HEK293T (cell line): Measurements from ENCODE around the gene KMT2E.

ENCODE experiments used
- CTCF ChIA-PET: fragments of 350-600 bp; formaldehyde crosslinking; extraction: SDS; loops from one replicate; lab custom pipeline; 2021; ENCODE audit warnings: antibody characterized with exemption, inconsistent platforms; lab: Yijun Ruan, JAX
- POLR2A ChIA-PET: fragments of 350-600 bp; formaldehyde crosslinking; extraction: SDS; loops from one replicate; lab custom pipeline; 2020; ENCODE audit warnings: antibody characterized with exemption, inconsistent platforms; lab: Yijun Ruan, JAX
- DNase-seq: peaks from one replicate; pipeline ENCODE4 v3.0.0; 2012; ENCODE audit warnings: mixed read lengths; ENCODE audit errors: extremely low spot score
- ARNT ChIP-seq: fragments of 450-650 bp; IDR thresholded peaks from 2 replicates; pipeline ENCODE4 v1.6.1; 2017; ENCODE audit warnings: mild to moderate bottlenecking
- BHLHE40 ChIP-seq: fragments of 450-650 bp; IDR thresholded peaks from 2 replicates; pipeline ENCODE4 v1.6.1; 2016; ENCODE audit warnings: mild to moderate bottlenecking, moderate library complexity, borderline replicate concordance
- CTBP1 ChIP-seq: fragments of 450-650 bp; IDR thresholded peaks from 2 replicates; pipeline ENCODE4 v1.6.1; 2016; ENCODE audit warnings: borderline replicate concordance
- ELF4 ChIP-seq: fragments of 450-650 bp; IDR thresholded peaks from 2 replicates; pipeline ENCODE4 v1.6.1; 2017; ENCODE audit warnings: antibody characterized with exemption
- FOXA1 ChIP-seq: fragments of 450-650 bp; IDR thresholded peaks from 2 replicates; pipeline ENCODE4 v1.6.1; 2016; ENCODE audit warnings: mild to moderate bottlenecking
- FOXK2 ChIP-seq: fragments of 450-650 bp; IDR thresholded peaks from 2 replicates; pipeline ENCODE4 v1.6.1; 2016; ENCODE audit warnings: mild to moderate bottlenecking
- FOXM1 ChIP-seq: fragments of 450-650 bp; IDR thresholded peaks from 2 replicates; pipeline ENCODE4 v1.6.1; 2017; ENCODE audit warnings: mild to moderate bottlenecking, borderline replicate concordance
- HDGF ChIP-seq: fragments of 450-650 bp; IDR thresholded peaks from 2 replicates; pipeline ENCODE4 v1.6.1; 2017; ENCODE audit warnings: antibody characterized with exemption, borderline replicate concordance
- L3MBTL2 ChIP-seq: fragments of 450-650 bp; conservative IDR thresholded peaks from 2 replicates; pipeline ENCODE4 v1.6.1; 2016; ENCODE audit warnings: mild to moderate bottlenecking
- LEF1 ChIP-seq: fragments of 450-650 bp; IDR thresholded peaks from 2 replicates; pipeline ENCODE4 v1.6.1; 2017; ENCODE audit warnings: mild to moderate bottlenecking, borderline replicate concordance
- NFRKB ChIP-seq: fragments of 450-650 bp; IDR thresholded peaks from 2 replicates; pipeline ENCODE4 v1.6.1; 2016; ENCODE audit warnings: mild to moderate bottlenecking, moderate library complexity
- PKNOX1 ChIP-seq: fragments of 450-650 bp; IDR thresholded peaks from 2 replicates; pipeline ENCODE4 v1.6.1; 2016
- SP1 ChIP-seq: fragments of 450-650 bp; IDR thresholded peaks from 2 replicates; pipeline ENCODE4 v1.6.1; 2017
- SUZ12 ChIP-seq: fragments of 450-650 bp; IDR thresholded peaks from 2 replicates; pipeline ENCODE4 v1.6.1; 2016; ENCODE audit warnings: mild to moderate bottlenecking
- TARDBP ChIP-seq: fragments of 450-650 bp; IDR thresholded peaks from 2 replicates; pipeline ENCODE4 v1.6.1; 2016
- ZNF384 ChIP-seq: fragments of 450-650 bp; IDR thresholded peaks from 2 replicates; pipeline ENCODE4 v1.6.1; 2016

KMT2E gene

GRCh38 chr7:105098863-105099515 lies 85.0 kb downstream of the KMT2E start:
- TF ChIP-seq ELF4 (no peak), BHLHE40 (no peak), ARNT (no peak), NFRKB (no peak), FOXA1 (no peak), L3MBTL2 (no peak), CTBP1 (no peak), FOXM1 (no peak), LEF1 (no peak)
- ChIA-PET POLR2A (no interaction called here), CTCF (no interaction called here)
- DNase-seq, result no peak

GRCh38 chr7:105101864-105102263 lies 87.9 kb downstream of the KMT2E start:
- ChIA-PET CTCF (no interaction called here), POLR2A (no interaction called here)
- TF ChIP-seq FOXK2 (no peak), ELF4 (no peak), PKNOX1 (no peak), HDGF (no peak), SUZ12 (no peak), LEF1 (no peak), SP1 (no peak), FOXM1 (no peak), TARDBP (no peak), ARNT (no peak), NFRKB (no peak), ZNF384 (no peak), BHLHE40 (no peak), FOXA1 (no peak), L3MBTL2 (no peak), CTBP1 (no peak)
- DNase-seq, result no peak

- ChIA-PET CTCF (interaction anchor here (0.7 kb wide), 1 partner anchor 104 kb away, joined by 4 read pairs; no protein-coding TSS in a partner anchor), POLR2A (no interaction called here)
- no peak for DNase-seq
- no peak for TF ChIP-seq SUZ12
- no peak for TF ChIP-seq HDGF
- TF ChIP-seq FOXK2, result no peak
- TF ChIP-seq ARNT, result no peak
- TF ChIP-seq NFRKB, result no peak
- no peak for TF ChIP-seq ELF4
- TF ChIP-seq FOXM1, result no peak
- no peak for TF ChIP-seq LEF1
- no peak for TF ChIP-seq TARDBP
- no peak for TF ChIP-seq BHLHE40
- no peak for TF ChIP-seq PKNOX1
- no peak for TF ChIP-seq CTBP1
- no peak for TF ChIP-seq FOXA1
Measured at GRCh38 chr7:105102557-105103352, 88.8 kb downstream of the KMT2E start.

- CTCF ChIA-PET, result interaction anchor here (0.7 kb wide), 1 partner anchor 163 kb away, joined by 3 read pairs; no protein-coding TSS in a partner anchor
Measured at GRCh38 chr7:105105579-105105978, 91.6 kb downstream of the KMT2E start.

GRCh38 chr7:105106473-105106872 lies 92.5 kb downstream of the KMT2E start:
- POLR2A ChIA-PET, result no interaction called here
- CTCF ChIA-PET, result no interaction called here
- TF ChIP-seq L3MBTL2 (no peak), PKNOX1 (no peak), TARDBP (no peak), ELF4 (no peak), ARNT (no peak), ZNF384 (no peak), SUZ12 (no peak), FOXM1 (no peak), NFRKB (no peak), LEF1 (no peak), BHLHE40 (no peak), SP1 (no peak), FOXK2 (no peak), HDGF (no peak), CTBP1 (no peak), FOXA1 (no peak)

More at GRCh38 chr7:105105579-105105978, 91.6 kb downstream of the KMT2E start:
- POLR2A ChIA-PET, result no interaction called here
- DNase-seq, result no peak
- TF ChIP-seq FOXM1 (no peak), PKNOX1 (no peak), ZNF384 (no peak), FOXK2 (no peak), FOXA1 (no peak), ARNT (no peak), TARDBP (no peak), L3MBTL2 (no peak), BHLHE40 (no peak), ELF4 (no peak), CTBP1 (no peak)

More at GRCh38 chr7:105106473-105106872, 92.5 kb downstream of the KMT2E start:
- DNase-seq, result no peak
